EL (cell line): Measurements from ENCODE around the gene KRT76.

Experiments
- DNase-seq: peaks from one replicate; pipeline ENCODE4 v3.0.0-alpha.2; 2016

Gene KRT76

DNA sequence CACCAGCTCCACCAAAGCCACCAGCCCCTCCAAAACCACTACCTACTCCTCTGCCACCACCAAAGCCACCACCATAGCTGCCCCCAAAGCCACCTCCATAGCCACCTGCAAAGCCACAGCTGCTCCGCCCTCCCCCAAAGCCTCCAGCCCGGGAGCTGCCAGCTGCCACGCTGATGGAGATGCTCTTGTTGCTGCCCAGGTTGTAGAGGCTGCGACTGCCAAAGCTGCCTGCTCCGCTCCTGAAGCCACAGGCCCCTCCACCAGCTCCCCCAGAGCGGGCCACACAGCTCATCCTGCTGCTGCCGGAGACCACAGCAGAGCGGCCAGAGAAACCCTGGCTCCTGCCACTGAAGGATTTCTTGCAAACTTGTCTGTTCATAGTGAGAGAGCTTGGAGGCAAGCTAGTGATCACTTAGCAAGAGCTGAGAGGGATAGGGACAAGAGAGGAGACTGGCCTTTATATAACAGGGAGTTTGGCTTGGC lies at the start of gene KRT76:
Gene KRT76, minus strand, starts transcription at position 433 of the 483 bp plus-strand sequence. Its CDS starts 54 bp downstream, at position 379.
- no peak for DNase-seq

DNA sequence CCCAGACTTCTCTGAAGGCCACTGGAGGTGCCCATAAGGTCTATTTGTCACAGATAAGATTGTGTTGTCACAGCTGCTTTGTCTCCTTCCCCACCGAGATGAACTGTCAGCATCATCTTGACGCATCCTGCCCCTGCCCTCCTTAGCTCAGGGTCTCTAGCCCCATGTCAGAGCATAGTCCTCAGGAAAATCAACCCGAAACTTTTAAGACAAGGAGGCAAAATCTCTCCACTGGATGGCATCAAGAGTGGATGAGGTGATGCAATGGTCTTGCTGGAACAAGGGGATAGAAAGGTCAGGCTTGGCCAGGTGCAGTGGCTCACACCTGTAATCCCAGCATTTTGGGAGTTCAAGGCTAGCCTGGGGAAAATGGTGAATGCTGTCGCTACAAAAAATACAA lies 48.8 kb upstream of the KRT76 start:
- no peak for DNase-seq

DNA sequence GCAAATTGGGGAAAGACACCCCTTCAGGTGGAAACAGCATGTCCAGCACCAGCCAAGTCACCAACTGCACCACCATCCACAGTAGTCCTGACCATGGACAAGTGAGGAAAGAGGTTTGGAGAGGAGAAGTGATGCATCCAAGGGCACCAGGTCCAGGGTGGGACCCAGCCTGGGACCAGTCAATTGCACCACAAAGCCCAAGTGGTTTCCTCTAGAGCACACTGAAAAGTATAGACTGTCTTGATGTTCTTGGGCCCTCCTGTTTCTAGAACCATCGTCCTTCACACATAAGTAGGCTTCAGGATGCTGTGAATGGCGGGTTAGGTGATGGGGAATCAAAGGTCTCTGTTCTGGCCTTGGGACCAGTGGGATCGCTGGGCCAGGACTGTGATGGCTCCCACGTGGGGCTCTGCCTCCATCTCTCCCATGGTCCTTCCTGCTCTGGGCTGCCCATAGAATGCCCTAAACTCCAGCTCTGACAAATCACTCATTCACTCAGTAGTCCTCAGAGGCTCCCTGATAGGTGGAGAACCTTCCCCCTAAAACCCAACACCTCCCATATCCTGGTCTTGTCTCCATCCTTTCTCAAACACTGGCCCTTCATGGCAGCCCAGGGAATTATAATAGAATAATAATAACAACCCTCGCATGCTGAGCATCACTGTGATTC lies 47.7 kb upstream of the KRT76 start:
- no peak for DNase-seq

DNA sequence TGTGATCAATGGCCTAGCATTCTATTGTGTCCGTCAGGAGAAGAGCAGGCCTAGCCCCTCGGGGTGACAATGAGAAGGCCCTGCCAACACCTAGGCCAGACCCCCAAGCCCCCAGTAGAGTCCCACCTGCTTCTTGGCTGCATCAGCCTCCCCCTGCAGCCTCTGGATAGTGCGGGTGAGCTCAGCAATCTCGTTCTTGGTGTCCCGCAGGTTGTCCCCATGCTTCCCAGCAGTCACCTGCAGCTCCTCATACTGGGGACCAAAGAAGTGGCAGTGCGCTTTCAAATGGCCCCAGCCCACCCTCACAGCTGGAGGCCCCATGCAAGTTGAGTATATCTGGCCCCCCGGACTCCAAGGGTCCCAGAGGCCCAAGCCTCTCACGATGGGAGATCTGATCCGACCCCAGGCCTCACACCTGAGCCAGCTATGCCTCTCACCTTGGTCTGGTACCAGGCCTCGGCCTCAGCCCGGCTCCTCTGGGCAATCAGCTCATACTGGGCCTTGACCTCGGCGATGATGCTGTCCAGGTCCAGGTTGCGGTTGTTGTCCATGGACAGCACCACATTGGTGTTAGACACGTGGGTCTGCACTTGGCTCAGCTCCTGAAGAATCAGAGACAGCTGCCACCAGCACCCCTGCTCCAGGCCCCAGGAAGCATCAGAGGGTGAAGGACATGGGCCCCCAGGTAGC lies 46.8 kb upstream of the KRT76 start:
- no peak for DNase-seq

DNA sequence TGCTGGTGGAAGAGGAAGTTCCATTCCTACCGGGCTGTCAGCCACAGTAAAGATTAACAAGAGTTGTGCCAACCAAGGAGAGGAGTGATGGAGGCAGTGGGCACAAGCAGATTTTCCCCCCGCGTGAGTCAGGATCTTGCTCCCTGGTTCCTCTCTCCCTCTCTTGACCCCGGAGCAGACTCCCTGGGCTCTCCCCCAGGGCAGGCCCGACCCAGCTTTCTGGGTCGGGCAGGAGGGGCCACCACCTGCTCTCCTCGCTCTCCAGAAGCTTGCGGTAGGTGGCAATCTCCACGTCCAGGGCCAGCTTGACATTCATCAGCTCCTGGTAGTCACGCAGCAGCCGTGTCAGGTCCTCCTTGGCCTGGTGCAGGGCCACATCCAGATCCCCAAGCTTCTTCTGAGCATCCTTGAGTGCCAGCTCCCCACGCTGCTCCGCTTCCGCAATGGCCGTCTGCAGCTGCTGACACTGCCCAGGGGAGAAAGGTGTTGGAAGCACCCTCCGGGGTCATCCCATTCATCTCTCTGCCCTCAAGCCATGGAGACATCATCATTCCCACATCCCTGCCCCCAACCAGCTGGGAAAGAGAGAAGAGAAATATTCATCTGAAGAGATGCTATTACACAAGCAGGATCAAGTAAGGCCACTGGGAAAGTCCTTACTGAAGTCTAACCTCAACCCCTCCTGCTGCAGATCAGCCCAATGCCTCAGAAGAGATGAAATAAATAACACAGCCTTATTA lies 45.8 kb upstream of the KRT76 start:
- no peak for DNase-seq

DNA sequence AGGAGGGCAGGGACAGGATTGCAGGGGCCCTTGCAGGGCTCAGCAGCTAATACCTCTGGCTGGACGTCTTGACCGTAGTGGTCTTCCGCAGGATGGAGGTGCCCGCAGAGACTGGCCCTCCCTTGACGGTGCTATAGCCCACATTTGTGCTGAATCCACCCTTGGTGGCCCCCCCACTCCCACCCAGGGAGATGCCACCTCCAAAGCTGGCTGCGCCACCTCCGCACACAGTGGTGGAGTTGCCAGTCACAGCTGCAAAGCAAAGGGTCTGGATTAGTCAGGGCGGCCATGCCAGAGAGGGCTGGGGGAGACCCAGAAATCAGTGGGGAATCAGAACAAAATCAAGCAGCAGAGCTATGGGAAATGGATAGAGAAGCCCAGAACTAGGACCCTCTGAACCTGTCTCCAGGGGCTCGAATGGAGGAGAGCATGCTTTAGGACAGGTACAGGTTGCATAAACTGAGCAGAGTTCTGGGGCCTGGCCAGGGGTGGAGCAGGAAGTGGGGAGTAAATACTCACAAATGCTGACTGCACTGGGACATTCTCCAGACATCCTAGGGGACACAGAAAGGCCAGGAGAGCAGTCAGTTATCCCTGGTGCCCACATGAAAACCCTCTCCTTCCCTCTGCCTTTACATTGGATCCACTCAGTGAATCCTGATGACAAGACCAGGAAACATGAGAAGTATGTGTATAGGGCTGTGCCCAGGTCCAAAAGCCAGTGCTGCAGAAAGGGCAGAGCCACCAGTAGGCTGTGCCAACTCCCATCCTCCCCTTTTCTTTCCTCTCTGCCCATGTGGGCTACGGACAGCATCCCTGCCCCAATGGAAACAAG lies 44.9 kb upstream of the KRT76 start:
- peak; percentile 35 for DNase-seq

DNA sequence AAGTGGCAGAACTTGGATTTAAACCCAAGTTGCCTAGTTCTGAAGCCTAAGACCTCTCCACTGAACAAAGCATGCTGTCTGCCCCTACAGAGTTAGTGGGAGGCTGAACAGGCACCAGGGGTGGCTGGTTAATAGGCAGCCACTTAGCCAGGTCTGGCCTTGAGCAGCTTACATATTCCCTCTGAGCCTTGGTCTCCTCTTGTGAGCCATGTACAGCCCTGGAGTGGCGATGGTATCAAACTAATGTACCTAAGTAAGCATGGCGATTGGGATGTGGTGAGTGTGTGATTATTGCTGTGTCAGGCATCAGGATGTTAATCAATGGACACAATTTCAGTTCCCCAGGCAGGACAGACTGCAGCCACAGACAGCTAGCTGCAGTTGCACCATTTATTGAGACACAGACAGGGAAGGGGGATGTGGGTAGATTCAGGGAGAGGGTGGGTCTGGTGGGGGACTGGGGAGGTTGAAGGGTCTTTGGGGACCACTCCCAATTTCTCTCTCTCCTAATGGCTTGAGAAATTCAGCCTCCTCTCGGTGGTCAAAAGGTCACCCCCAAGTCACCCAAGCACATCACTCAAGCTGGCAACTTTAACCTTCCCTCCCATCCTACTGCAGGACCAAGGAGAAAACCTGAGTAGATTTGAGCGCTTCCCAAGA lies 44.1 kb upstream of the KRT76 start:
- DNase-seq: no peak

DNA sequence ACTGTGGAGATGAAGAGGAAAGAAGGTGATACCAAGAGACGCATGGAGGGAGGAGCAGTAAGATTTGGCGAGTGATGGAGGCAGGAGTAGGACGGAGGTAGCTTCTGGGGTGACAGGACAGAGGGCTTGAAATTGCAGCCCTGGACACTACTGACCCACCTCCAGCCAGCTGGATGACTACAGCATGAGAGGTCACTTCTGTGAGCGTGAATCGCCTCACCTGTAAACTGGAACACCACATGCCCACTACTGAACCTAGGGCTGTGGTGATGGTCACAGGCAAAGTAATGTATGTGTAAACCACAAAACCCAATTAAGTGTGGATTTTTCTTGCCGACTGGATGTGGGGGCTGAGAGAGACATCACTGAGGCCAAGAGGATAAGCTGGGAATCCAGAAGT lies 43.4 kb upstream of the KRT76 start:
- no peak for DNase-seq

DNA sequence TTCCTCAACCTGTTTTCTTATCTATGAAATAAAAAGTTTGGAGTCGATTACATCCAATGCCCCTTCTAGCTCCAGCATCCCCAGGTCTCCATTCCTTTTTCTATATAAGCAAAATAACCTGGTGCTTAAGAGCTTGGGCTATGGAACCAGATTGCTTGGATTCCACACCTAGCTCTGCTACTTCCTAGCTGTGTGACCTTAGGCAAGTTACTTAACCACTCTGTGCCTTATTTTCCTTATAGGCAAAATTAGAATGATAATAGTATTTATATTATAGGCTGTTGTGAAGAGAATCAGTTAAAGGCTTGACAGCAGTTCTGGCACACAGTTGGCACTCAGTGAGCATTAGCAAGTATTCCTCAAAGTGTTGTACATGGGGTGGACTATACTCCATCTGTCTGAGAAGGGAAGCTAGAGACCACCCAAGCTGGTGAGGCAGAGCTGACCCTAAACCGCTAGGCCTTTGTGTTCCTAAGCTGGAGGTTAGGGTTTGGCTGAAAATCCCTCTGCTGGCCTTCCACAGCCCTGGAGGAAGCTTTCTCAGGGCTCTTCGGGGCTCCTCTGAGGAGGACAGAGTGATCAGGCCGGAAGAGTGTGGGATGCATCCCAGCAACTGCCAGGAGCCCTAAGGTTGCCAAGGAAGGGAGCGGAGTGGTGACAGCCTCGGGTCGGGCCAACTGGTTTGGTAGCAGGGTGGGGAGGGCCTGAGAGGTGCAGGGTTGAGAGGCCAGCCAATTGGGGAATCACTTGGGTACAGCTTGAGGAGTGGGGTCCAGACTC lies 42.8 kb upstream of the KRT76 start:
- no peak for DNase-seq

DNA sequence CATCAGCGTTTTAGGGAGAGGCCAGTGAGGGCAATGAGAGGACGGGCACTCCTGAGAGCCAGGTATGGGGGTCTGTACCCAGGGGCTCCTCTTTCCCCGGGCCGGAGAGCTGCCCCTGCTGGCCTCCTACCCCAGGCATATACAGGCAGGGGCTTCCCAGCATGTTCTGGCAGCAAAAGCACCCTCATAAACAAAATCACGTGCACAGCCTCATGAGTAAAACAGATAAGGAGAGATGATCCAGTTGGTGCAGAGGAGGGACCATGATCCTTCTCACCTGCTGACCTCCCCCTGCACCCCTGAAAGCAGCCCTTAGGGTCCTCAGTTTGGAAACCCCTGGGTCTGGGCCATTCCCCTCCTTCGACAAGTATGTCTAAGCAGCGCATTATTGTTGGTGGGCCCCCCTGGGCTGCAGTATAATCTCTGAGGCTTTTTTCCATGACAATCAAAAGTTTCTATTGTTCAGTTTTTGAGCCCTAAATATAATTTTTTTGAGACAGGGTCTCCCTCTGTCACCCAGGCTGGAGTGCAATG lies 41.8 kb upstream of the KRT76 start:
- no peak for DNase-seq

DNA sequence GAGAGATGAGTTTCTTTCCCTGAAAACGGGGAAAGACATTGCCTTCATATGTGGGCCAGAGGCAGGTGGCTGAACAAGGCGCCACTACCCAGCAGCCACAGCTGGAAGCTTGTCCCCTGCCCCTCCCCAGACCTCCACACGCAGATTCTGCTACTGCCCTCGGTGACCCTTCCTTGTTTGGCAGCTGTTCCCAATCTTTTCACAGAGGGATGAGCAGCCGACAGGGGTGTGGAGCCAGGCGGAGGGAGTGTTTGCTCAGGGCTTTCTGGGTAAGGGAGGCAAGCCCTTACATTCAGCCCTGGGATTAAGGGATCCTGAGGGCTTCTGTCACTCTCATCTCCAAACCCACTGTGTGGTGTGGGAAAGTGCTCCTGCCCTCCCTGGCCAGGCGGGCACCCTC lies 41.2 kb upstream of the KRT76 start:
- no peak for DNase-seq

DNA sequence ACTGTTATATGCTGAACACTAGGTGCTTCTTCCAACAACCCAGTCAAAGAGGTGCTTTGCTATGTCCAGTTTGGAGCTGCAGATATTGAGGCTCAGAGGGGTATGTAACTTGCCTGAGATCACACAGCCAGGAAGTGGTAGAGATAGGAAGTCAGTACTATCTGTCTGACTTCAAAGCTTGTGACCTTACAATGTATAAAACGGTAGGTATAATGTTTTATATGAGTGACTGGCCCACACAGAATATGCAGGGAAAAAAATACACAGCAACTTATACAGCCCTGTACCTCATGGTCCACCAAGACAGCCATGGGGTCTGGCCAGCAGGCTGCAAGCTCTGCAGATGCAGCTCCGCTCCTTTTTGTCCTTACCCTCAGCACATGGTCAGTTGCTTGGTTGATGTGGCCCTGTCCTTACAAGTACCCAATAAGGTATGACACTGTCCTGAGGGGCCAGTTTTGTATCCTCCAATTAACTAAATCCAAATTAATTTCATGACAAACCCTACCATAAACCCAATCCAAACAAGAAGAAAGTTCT lies 40.6 kb upstream of the KRT76 start:
- no peak for DNase-seq

DNA sequence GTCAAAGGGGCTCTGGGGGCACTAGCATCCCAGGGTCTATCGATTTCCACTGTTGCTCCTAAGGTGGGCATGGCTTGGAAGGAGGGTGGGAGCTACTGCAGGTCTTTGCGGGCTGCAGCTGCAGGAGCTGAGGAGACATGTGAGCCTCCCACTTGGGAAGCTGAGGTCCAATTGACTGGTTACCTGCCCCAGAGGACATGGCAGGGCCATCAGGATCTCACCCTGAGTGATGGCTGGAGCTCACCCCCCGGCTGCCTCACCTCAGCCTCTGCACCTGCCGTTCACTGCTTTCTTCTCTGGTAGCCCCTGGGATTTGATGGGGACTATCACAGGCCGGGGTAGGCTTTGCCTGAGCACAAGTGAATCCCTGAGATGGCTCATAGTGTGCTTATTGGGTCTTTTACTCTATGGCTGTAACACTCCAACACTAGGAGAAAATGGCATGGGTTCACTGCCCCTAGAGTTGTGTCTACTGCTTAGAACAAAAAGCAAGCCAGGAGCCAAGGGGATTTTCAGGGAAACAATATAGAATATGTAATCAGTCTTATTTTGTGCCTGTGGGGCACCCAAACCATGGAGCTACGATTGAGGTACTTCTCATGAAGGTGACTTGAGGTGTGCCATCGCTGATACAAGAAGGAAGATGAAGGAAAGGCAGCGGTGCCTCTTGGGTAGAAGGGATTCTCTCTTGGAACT lies 40.0 kb upstream of the KRT76 start:
- DNase-seq: no peak

DNA sequence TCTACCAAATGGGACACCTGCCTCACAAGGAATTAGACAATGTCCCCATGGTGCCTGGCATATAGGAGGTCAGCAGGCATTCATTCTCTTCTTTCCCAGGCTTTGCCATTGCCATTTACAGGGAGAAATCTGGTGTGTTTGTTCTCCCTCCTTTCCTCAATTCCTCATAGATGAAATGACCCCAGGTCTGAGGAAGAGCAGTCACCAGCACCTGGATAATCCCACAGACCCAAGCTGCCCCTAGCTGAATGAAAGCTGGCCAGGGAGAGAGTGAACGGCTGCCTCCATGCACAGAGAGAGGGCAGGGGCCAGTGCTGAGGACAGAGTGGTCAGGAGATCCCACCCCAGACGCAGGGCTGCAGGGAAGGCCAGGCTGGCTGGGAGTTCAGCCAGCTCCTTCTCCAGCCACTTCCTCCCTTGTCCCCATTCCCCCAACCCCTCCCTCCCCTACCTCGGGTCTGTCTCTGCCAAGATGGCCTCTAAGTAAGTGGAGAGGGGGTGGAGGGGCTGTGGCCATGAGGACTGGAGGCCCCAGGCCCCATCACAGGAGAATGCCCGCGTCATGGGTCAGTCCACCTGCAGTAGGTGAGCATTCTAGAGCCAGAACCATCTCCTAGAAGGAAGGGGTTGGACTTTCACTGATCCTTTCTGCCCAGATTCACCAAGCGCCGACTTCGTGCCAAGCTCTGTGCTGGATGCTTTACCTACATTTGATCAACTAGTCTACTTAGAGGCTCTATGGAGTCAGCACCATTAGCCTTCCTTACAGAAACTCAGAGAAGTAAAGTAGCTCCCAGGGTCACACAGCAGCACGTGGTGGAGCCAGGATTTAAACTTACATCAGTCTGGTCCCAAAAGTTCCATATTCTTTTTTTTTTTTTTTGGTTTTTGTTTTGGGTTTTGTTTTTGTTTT lies 38.8 kb upstream of the KRT76 start:
- DNase-seq: no peak

DNA sequence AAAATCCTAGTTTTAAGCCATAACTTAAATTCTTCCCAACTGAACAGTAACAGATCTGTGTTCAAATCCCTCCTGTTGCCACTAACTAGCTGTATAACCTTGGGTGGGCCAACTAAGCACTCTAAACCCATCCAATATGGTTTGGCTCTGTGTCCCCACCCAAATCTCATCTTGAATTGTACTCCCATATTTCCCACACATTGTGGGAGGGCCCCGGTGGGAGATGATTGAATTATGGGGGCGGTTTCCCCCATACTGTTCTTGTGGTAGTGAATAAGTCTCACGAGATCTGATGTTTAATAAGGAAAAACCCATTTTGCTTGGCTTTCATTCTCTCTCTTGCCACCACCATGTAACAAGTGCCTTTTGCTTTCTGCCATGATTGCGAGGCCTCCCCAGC lies 38.0 kb upstream of the KRT76 start:
- no peak for DNase-seq

DNA sequence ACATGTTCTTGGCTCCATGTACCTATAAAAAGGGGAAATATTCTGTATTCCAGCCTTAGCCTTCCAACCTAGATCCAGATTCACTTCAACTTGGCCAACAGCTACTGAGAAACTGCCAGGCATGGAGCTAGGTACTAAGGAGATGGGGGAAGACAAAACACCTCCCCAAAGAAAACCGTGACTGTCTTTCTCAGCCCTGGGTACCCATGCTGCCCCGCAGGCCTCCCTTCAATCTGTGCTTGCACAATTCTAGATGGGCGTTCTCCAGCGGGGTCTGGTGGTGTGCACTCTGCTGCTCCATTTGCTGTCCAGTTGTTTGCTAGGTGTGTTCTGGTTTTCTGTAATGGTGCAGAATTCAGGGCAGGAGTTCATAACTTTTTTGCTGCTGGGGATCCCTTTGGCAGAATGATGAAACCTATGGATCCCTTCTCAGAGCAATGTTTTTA lies 37.6 kb upstream of the KRT76 start:
- DNase-seq: no peak

DNA sequence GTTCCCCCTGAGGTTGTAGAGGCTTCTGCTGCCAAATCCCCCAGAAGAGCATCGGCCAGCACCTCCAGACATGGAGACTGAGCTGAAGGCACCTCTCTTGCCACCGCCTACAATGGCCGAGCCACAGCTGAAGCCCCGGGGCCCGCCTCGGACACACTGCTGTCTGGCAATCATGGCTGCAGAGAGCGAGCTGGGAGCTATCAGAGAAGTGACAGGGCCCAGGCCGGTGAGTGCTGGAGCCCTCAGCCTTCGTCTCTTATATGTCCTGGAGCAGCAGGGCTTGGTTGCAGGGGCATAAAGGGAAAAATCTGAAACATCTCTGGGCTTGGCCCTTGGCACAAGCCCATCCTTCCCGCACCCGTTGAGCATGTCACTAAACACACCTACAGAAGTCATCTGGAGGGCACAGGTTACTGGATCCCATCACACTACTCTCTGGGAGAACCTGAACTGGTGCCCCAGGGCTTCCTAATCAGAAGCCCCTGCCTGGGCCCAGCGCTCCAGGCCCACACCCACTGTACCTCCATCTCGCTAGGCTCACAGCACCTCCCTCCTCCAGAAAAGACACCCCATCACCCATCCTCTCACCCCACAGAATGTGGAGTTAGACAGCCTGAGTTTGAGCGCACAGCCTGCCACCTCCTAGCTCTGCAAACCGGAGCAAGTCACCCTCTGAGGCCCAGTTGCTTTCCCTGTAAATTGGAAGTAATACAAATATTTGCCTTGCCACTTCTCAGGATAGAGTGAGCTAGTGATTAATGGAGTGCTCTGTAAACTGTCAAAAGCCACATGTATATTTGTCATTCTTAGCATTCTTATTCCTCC lies 37.0 kb upstream of the KRT76 start, which contains the start of gene KRT4:
Gene KRT4, minus strand, starts transcription at position 232 of the 825 bp plus-strand sequence. Its CDS starts 58 bp downstream, at position 174.
- DNase-seq: peak; percentile 53

DNA sequence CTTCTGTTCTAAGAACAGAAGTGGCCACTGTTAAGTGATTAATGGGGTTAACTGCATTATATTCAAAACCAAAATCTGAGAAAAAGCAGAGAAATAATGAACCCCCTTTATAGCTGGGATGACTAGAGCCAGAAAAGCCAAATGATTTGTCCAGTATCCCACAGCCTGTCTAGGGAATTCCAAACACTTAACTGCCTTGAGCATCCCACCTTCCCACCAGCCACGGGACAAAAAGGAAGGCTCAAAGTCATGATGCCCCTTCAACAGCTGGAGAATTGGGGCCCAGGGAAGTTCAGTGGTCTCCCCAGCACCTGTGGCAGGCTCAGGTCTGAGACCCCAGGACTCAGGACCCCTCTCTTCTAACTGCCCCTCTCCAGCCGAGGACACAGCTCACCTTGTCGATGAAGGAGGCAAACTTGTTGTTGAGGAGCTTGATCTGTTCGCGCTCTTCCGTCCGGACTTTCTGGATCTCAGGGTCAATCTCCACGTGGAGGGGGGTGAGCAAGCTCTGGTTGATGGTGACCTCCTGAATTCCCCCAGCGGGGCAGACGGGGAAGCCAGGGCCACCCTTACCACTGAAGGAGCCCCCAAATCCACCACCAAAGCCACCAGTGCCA lies 36.2 kb upstream of the KRT76 start:
- DNase-seq: no peak
